GM23248 (cell line): ENCODE data around the gene MACROH2A2.

Source experiments
- EZH2 ChIP-seq: fragments of 200-600 bp; sonication (generic); IDR thresholded peaks from 2 replicates; pipeline ENCODE4 v1.6.1; 2018; ENCODE audit warnings: antibody characterized with exemption, mild to moderate bottlenecking; ENCODE audit not compliant: insufficient read depth, poor library complexity, severe bottlenecking
- EZH2phosphoT487 ChIP-seq: fragments of 200-600 bp; sonication (generic); IDR thresholded peaks from 2 replicates; pipeline ENCODE4 v1.6.1; 2018; ENCODE audit warnings: antibody characterized with exemption, moderate library complexity, mild to moderate bottlenecking, low read depth; ENCODE audit not compliant: insufficient read depth

- no peak for TF ChIP-seq EZH2
- TF ChIP-seq EZH2phosphoT487, result no peak
These were observed 19.9 kb upstream of the MACROH2A2 start for GRCh38 chr10:70032667-70033289.
